ENCODE measurements around the gene VSTM4. TPM values are rescaled to one million over a fixed set of nuclear protein-coding genes. Genes with fewer than 3 reads are reported as not detected.

Gene VSTM4
- total RNA-seq, 1 experiment from 2014 or later: 0.07 TPM

GRCh38 chr10:49106451-49106850, 8.9 kb downstream of the VSTM4 start:
- ChIA-PET RAD21 (ENCODE audit: low non-redundant PET in 1 of 2, low total read pairs in 2 of 2, uncharacterized antibody in 2 of 2, unreplicated experiment in 2 of 2) (no interaction called here), POLR2A (no interaction called here), CTCF (no interaction called here)
- intact Hi-C loops (cut with micrococcal nuclease): no loop called here
- Histone ChIP-seq H3K4me1 (ENCODE audit: control insufficient read depth in 1 of 2, insufficient read depth in 2 of 2, low read length in 2 of 2) (no peaks in the 10 kb centered on the region), H3K9ac (ENCODE audit: low read length) (no peak overlapping the region), H3K9me3 (ENCODE audit: control insufficient read depth in 1 of 2, insufficient read depth in 1 of 2, low read depth in 1 of 2, low read length in 2 of 2) (no peaks in the 10 kb centered on the region), H3K9me2 (ENCODE audit: insufficient read depth) (no peaks in the 10 kb centered on the region), H3K27me3 (ENCODE audit: insufficient read depth, low read length) (peaks cover 18% of the 10 kb centered on the region; the same call in 1 of the 2 replicates), H2AFZ (ENCODE audit: low read depth, low read length, poor library complexity, severe bottlenecking) (no peak overlapping the region), H3K4me2 (ENCODE audit: low read length) (no peak overlapping the region), H3K36me3 (ENCODE audit: control insufficient read depth in 1 of 2, insufficient read depth in 2 of 2, low read length in 2 of 2) (no peaks in the 10 kb centered on the region), H4K20me1 (ENCODE audit: insufficient read depth) (no peaks in the 10 kb centered on the region), H3K79me2 (ENCODE audit: insufficient read depth, low read length) (no peaks in the 10 kb centered on the region), H3K4me3 (replicated peaks in 1 of 2; ENCODE audit: low read depth in 1 of 2, low read length in 2 of 2) (no peak overlapping the region), H3K27ac (ENCODE audit: low read depth, low read length) (no peak overlapping the region)
- ATAC-seq: no peak
- TF ChIP-seq SRF (IDR thresholded peaks at IDR 0.05; ENCODE audit: low read depth) (no peak), SP1 (IDR thresholded peaks at IDR 0.05; ENCODE audit: low read depth) (no peak), RAD21 (IDR thresholded peaks at IDR 0.05; ENCODE audit: low read depth) (no peak), ZBTB33 (IDR thresholded peaks at IDR 0.05; ENCODE audit: extremely low read depth, insufficient replicate concordance, low read length) (no peak), ATF3 (IDR thresholded peaks at IDR 0.05) (no peak), EZH2 (IDR thresholded peaks at IDR 0.05) (no peak), CTCF (IDR thresholded peaks at IDR 0.05 in 2 of 3, conservative IDR thresholded peaks at IDR 0.05 in 1 of 3; ENCODE audit: borderline replicate concordance in 1 of 3, insufficient read depth in 1 of 3, low read depth in 2 of 3, low read length in 2 of 3) (no peak), FOSL1 (IDR thresholded peaks at IDR 0.05; ENCODE audit: low read depth) (no peak), CEBPB (IDR thresholded peaks at IDR 0.05; ENCODE audit: low read depth) (no peak), REST (IDR thresholded peaks at IDR 0.05; ENCODE audit: low read depth) (no peak), SIN3A (IDR thresholded peaks at IDR 0.05; ENCODE audit: low read depth) (no peak), ZFX (IDR thresholded peaks at IDR 0.05) (no peak)
- no peak for DNase-seq (ENCODE audit: low read depth, low spot score)
- no TSS peak for BruUV-seq (replicated peaks)
